Prostate gland (tissue), 2 donors: ENCODE data around the gene PPID. TPM values are rescaled to one million over a fixed set of nuclear protein-coding genes. Genes with fewer than 3 reads are reported as not detected.
"Not testable (repeated sequence)": the region's sequence is repeated elsewhere in the genome, so short reads cannot be mapped to it uniquely, and the experiment has no call there.

Experiments
- DNase-seq: peaks from one replicate; pipeline ENCODE4 v3.0.0-alpha.2; 2019; ENCODE audit warnings: low spot score
- H3K27ac ChIP-seq, 2 donors: fragments of 200-600 bp; sonication (generic); 2 replicates each; pipeline ENCODE4 v1.5.1; 2017 to 2019
- H3K27me3 ChIP-seq: fragments of 200-600 bp; sonication (generic); replicated peaks from 2 replicates; pipeline ENCODE4 v1.5.1; 2019; ENCODE audit not compliant: insufficient read depth
- H3K36me3 ChIP-seq, 2 donors: fragments of 200-600 bp; sonication (generic); 1 replicate in 1 of 2; 2 replicates in 1 of 2; pipeline versions ENCODE4 v1.5.1 to v1.8.1; 2017 to 2019
- H3K4me1 ChIP-seq: fragments of 200-600 bp; sonication (generic); replicated peaks from 2 replicates; pipeline ENCODE4 v1.5.1; 2019
- H3K4me3 ChIP-seq, 2 donors: fragments of 200-600 bp; sonication (generic); 2 replicates each; pipeline ENCODE4 v1.5.1; 2017 to 2019
- H3K9me3 ChIP-seq: fragments of 200-600 bp; sonication (generic); 2 replicates; pipeline ENCODE4 v1.5.1; 2017
- CTCF ChIP-seq, 4 experiments: fragments of 200-600 bp in 2 of 4; fragments of 450-650 bp in 2 of 4; sonication (generic) in 2 of 4; IDR thresholded peaks; 1 replicate in 3 of 4; 2 replicates in 1 of 4; pipeline ENCODE4 v1.5.1; 2016 to 2019; ENCODE audit warnings: antibody characterized with exemption in 4 of 4, mild to moderate bottlenecking in 2 of 4, moderate library complexity in 2 of 4
- POLR2A ChIP-seq: fragments of 450-650 bp; IDR thresholded peaks from one replicate; pipeline ENCODE4 v1.6.1; 2016; ENCODE audit warnings: antibody characterized with exemption, mild to moderate bottlenecking
- POLR2AphosphoS5 ChIP-seq: sonication (generic); formaldehyde crosslinking; IDR thresholded peaks from one replicate; pipeline ENCODE4 v1.6.1; 2017; ENCODE audit warnings: antibody characterized with exemption
- WGBS: methylation state at CpG from one replicate; pipeline ENCODE4 v1.1.5; 2018; 5-methylcytosine and 5-hydroxymethylcytosine counted together
- intact Hi-C: fragments of 100-400 bp; cut with DNase I; formaldehyde crosslinking; loops from one replicate; pipeline ENCODE4 v1.14.2; 2022
- total RNA-seq, 2 donors: library from RNA; depleted of rRNA; stranded (reverse); fragments of >200 nt; gene quantifications; one replicate each; pipeline ENCODE4 v1.1.0, GENCODE V29; 2016

PPID gene
- total RNA-seq, 2 donors from 2014 or later: 20.9 to 23.9 TPM

DNA sequence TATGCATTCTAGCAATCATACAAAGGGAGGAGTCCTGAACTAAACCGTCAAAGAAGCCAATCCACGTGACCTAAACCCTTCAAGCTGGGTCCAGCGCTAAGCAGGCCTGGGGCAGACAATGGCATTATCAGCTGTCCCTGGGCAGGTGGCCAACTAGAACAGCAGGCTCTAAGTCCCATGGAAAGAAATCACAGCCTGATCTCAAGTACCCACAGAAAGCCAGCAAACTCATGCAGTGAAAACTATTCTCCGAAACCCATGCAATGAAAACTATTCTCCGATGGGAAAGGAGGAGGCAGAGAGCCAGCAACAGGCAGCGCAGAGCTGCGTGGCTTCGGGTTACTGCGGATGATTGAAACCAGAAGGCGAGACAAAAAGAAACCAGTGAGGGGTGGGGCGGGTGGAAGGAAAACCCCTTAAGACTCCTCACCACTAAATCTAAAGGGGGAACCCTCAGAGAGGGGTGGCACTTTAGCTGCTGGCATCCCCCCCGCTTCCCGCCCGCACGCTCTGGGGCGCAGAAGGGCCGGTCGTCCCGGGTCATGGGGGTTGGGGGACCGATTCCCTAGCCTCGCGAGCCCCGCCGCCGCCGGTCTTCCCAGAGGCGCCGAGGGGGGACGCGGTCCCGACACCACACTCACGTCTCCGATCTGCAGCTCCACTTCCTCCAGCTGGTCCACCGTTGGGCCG, 52.1 kb downstream of the PPID start:
- TF ChIP-seq POLR2AphosphoS5: no peak
- no peak for TF ChIP-seq CTCF (IDR thresholded peaks at IDR 0.05)
- TF ChIP-seq POLR2A: no peak
- under 1% methylated on average over 35 of the region's 35 CpGs for WGBS
- Histone ChIP-seq H3K9me3 (no peaks in the 10 kb centered on the region), H3K4me3 (peak overlapping the region; percentile 55 to 72), H3K27ac (peak overlapping the region; percentile 90 to 95), H3K27me3 (no peaks in the 10 kb centered on the region), H3K36me3 (no peaks in the 10 kb centered on the region), H3K4me1 (no peaks in the 10 kb centered on the region)
- peak; percentile 31 for DNase-seq
- intact Hi-C loops: loop anchor here (5.0 kb wide), 1 partner anchor 51 kb away; the partner anchor contains the start of gene PPID

DNA sequence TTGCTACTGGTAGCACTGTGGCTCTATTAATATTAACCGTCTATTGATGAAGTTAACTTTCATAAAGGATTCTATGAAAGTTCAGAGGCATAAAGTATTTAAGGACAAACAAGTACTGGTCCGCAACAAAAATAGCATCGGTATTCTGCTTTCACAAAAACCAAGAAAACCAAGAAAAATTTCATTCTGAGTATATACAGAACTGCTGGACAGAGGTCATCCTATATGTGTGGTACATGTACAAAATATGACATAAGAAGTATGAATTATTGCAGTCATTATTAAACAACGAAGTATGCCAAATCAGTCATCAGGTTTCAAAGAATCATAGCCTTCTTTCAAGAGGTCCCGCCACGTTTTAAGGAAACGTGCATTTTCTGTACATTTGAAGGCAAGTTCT, 53.9 kb downstream of the PPID start:
- Histone ChIP-seq H3K4me3 (no peak overlapping the region), H3K27me3 (no peaks in the 10 kb centered on the region), H3K27ac (no peak overlapping the region), H3K9me3 (no peaks in the 10 kb centered on the region), H3K36me3 (no peaks in the 10 kb centered on the region), H3K4me1 (no peaks in the 10 kb centered on the region)
- 88% methylated on average over 7 of the region's 7 CpGs for WGBS
- intact Hi-C loops: no loop called here
- TF ChIP-seq POLR2AphosphoS5 (no peak), POLR2A (no peak), CTCF (IDR thresholded peaks at IDR 0.05) (no peak)
- no peak for DNase-seq

- 75% methylated on average over 3 of the region's 3 CpGs for WGBS
- Histone ChIP-seq H3K27ac (no peak overlapping the region), H3K27me3 (no peaks in the 10 kb centered on the region), H3K9me3 (no peaks in the 10 kb centered on the region), H3K4me3 (no peak overlapping the region), H3K4me1 (no peaks in the 10 kb centered on the region), H3K36me3 (no peaks in the 10 kb centered on the region)
- no peak for TF ChIP-seq POLR2AphosphoS5
- peak in 1 of 4 experiments; percentile 19 for TF ChIP-seq CTCF (IDR thresholded peaks at IDR 0.05)
- intact Hi-C loops: no loop called here
- no peak for DNase-seq
Observed at GRCh38 chr4:158667651-158668198, 55.5 kb downstream of the PPID start.

GRCh38 chr4:158666892-158667291, 56.3 kb downstream of the PPID start:
- Histone ChIP-seq H3K27me3 (no peaks in the 10 kb centered on the region), H3K4me1 (no peaks in the 10 kb centered on the region), H3K9me3 (no peaks in the 10 kb centered on the region), H3K4me3 (no peak overlapping the region), H3K36me3 (no peaks in the 10 kb centered on the region), H3K27ac (no peak overlapping the region)
- DNase-seq: no peak
- no peak for TF ChIP-seq CTCF (IDR thresholded peaks at IDR 0.05)
- no peak for TF ChIP-seq POLR2AphosphoS5
- TF ChIP-seq POLR2A: no peak
- intact Hi-C loops: no loop called here
- 98% methylated on average over 2 of the region's 2 CpGs for WGBS

DNA sequence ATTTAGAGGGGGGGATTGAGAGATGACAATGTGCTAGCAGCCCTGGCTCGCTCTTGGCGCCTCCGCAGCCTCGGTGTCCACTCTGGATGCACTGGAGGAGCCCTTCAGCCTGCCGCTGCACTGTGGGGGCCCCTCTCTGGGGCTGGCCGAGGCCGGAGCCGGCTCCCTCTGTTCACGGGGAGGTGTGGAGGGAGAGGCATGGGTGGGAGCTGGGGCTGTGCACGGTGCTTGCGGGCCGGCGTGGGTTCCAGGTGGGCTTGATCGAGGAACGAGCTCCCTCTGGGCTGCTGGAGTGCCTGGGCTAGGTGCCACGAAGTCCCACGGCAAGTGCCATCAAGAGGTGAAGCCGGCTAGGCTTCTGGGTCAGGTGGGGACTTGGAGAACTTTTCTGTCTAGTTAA, 58.4 kb downstream of the PPID start:
- 97% methylated on average over 18 of the region's 18 CpGs for WGBS
- TF ChIP-seq CTCF (IDR thresholded peaks at IDR 0.05): no peak
- TF ChIP-seq POLR2AphosphoS5: no peak
- no peak for TF ChIP-seq POLR2A
- no peaks in the 10 kb centered on the region for H3K36me3 ChIP-seq
- no peak for DNase-seq
- H3K4me3 ChIP-seq: no peak overlapping the region
- H3K27me3 ChIP-seq: no peaks in the 10 kb centered on the region
- no peaks in the 10 kb centered on the region for H3K4me1 ChIP-seq
- intact Hi-C loops: no loop called here
- no peak overlapping the region for H3K27ac ChIP-seq
- H3K9me3 ChIP-seq: no peaks in the 10 kb centered on the region

GRCh38 chr4:158663707-158664625, 59.2 kb downstream of the PPID start:
- H3K27ac ChIP-seq, DNase-seq, intact Hi-C loops, H3K27me3 ChIP-seq, H3K9me3 ChIP-seq, H3K36me3 ChIP-seq, H3K4me1 ChIP-seq, H3K4me3 ChIP-seq: not testable (repeated sequence)
- WGBS: 86% methylated on average over 8 of the region's 8 CpGs
